CD14-positive monocyte (primary cell): ENCODE data around the gene ZNF479. TPM values are rescaled to one million over a fixed set of nuclear protein-coding genes. Genes with fewer than 3 reads are reported as not detected.
"Not testable (repeated sequence)": the region's sequence is repeated elsewhere in the genome, so short reads cannot be mapped to it uniquely, and the experiment has no call there.

ENCODE experiments used
- DNase-seq, 3 donors: peaks; one replicate each; pipeline ENCODE4 v3.0.0-alpha.2; 2011 to 2022
- H2AFZ ChIP-seq: 2 replicates; pipeline ENCODE4 v1.6.0; 2012; ENCODE audit warnings: mild to moderate bottlenecking, low read depth, low read length, inconsistent platforms; ENCODE audit not compliant: insufficient read depth, poor library complexity, severe bottlenecking
- H3K27ac ChIP-seq, 2 donors: 1 replicate in 1 of 2; 2 replicates in 1 of 2; pipeline ENCODE4 v1.5.1; 2012 to 2013; ENCODE audit warnings: low read length in 2 of 2, control low read depth in 1 of 2, inconsistent platforms in 1 of 2, low read depth in 1 of 2, mild to moderate bottlenecking in 1 of 2
- H3K27me3 ChIP-seq, 2 donors: one replicate each; pipeline versions ENCODE4 v1.6.0 to v1.6.1; 2011 to 2013; ENCODE audit warnings: low read length in 2 of 2; ENCODE audit not compliant: control insufficient read depth in 2 of 2, insufficient read depth in 2 of 2
- H3K36me3 ChIP-seq, 2 donors: replicated peaks in 1 of 2; 1 replicate in 1 of 2; 2 replicates in 1 of 2; pipeline versions ENCODE4 v1.5.1 to v1.6.1; 2012 to 2013; ENCODE audit warnings: low read length in 2 of 2, control low read depth in 1 of 2, inconsistent platforms in 1 of 2, mild to moderate bottlenecking in 1 of 2; ENCODE audit not compliant: insufficient read depth in 2 of 2, control insufficient read depth in 1 of 2
- H3K4me1 ChIP-seq, 2 donors: 1 replicate in 1 of 2; 2 replicates in 1 of 2; pipeline versions ENCODE4 v1.5.1 to v1.6.1; 2012 to 2013; ENCODE audit warnings: low read length in 2 of 2, control low read depth in 1 of 2, inconsistent platforms in 1 of 2, mild to moderate bottlenecking in 1 of 2, moderate library complexity in 1 of 2; ENCODE audit not compliant: insufficient read depth in 2 of 2, control insufficient read depth in 1 of 2
- H3K4me2 ChIP-seq: replicated peaks from 2 replicates; pipeline ENCODE3; 2012; ENCODE audit warnings: low read length, moderate library complexity, mild to moderate bottlenecking; ENCODE audit not compliant: poor library complexity, severe bottlenecking; ENCODE audit errors: extremely low read depth
- H3K4me3 ChIP-seq, 3 experiments: fragments of 200-600 bp in 1 of 3; sonication (generic) in 1 of 3; replicated peaks in 1 of 3; 1 replicate in 2 of 3; 2 replicates in 1 of 3; pipeline ENCODE4 v1.5.1; 2011 to 2013; ENCODE audit warnings: low read length in 3 of 3, mild to moderate bottlenecking in 3 of 3, control low read depth in 2 of 3, low read depth in 2 of 3, inconsistent platforms in 1 of 3, moderate library complexity in 1 of 3
- H3K79me2 ChIP-seq: 2 replicates; pipeline ENCODE4 v1.6.0; 2012; ENCODE audit warnings: mild to moderate bottlenecking, control low read depth, inconsistent platforms, low read length, moderate library complexity; ENCODE audit not compliant: insufficient read depth
- H3K9ac ChIP-seq: 2 replicates; pipeline ENCODE4 v1.6.0; 2017; ENCODE audit warnings: low read length, mild to moderate bottlenecking; ENCODE audit not compliant: insufficient read depth, poor library complexity, severe bottlenecking
- H3K9me3 ChIP-seq, 2 donors: replicated peaks in 1 of 2; 1 replicate in 1 of 2; 2 replicates in 1 of 2; pipeline versions ENCODE4 v1.5.1 to v1.6.1; 2012 to 2013; ENCODE audit warnings: low read length in 2 of 2, control low read depth in 1 of 2; ENCODE audit not compliant: control insufficient read depth in 1 of 2, insufficient read depth in 1 of 2
- H4K20me1 ChIP-seq: 2 replicates; pipeline ENCODE4 v1.6.0; 2012; ENCODE audit warnings: mild to moderate bottlenecking, low read length, control low read depth, moderate library complexity; ENCODE audit not compliant: insufficient read depth
- H3K27ac Mint-ChIP-seq, 7 donors: one replicate each; pipeline ENCODE4 v1.8.0; 2020; ENCODE audit warnings: mild to moderate bottlenecking in 7 of 7, mixed read lengths in 7 of 7, moderate library complexity in 6 of 7, inconsistent platforms in 2 of 7
- H3K27me3 Mint-ChIP-seq, 3 donors: one replicate each; pipeline ENCODE4 v1.8.0; 2021 to 2022; ENCODE audit warnings: low read depth in 3 of 3, mild to moderate bottlenecking in 3 of 3, mixed read lengths in 3 of 3, moderate library complexity in 3 of 3, inconsistent platforms in 1 of 3
- H3K36me3 Mint-ChIP-seq, 2 donors: one replicate each; pipeline ENCODE4 v1.8.0; 2020; ENCODE audit warnings: mixed read lengths in 2 of 2, inconsistent platforms in 1 of 2, mild to moderate bottlenecking in 1 of 2
- H3K4me1 Mint-ChIP-seq: one replicate; pipeline ENCODE4 v1.8.0; 2020; ENCODE audit warnings: mild to moderate bottlenecking, mixed read lengths
- H3K4me3 Mint-ChIP-seq, 2 donors: one replicate each; pipeline ENCODE4 v1.8.0; 2020; ENCODE audit warnings: mild to moderate bottlenecking in 2 of 2, mixed read lengths in 2 of 2, moderate library complexity in 1 of 2
- H3K9me3 Mint-ChIP-seq, 7 donors: one replicate each; pipeline ENCODE4 v1.8.0; 2020 to 2022; ENCODE audit warnings: mixed read lengths in 7 of 7, mild to moderate bottlenecking in 6 of 7, moderate library complexity in 6 of 7, inconsistent platforms in 2 of 7
- CTCF ChIP-seq: fragments of 200-600 bp; IDR thresholded peaks from one replicate; pipeline ENCODE4 v1.8.0; 2022; ENCODE audit warnings: antibody characterized with exemption, mild to moderate bottlenecking
- WGBS: methylation state at CpG from one replicate; pipeline ENCODE4 v1.1.5; 2013; ENCODE audit warnings: missing lambda C conversion rate; ENCODE audit not compliant: insufficient coverage; 5-methylcytosine and 5-hydroxymethylcytosine counted together
- intact Hi-C, 2 donors: fragments of 100-400 bp; cut with micrococcal nuclease; formaldehyde crosslinking; loops; one replicate each; pipeline versions ENCODE4 v1.15.0 to v1.15.1; 2023
- polyA minus RNA-seq: library from RNA; depleted of rRNA, polyadenylated mRNA; stranded (reverse); fragments of >200 nt; gene quantifications from 2 replicates; pipeline ENCODE4 v1.2.3, GENCODE V29; 2012
- polyA plus RNA-seq, 3 donors: library from polyadenylated mRNA; depleted of rRNA in 1 of 3; unstranded in 2 of 3; stranded (reverse) in 1 of 3; fragments of 300-500 nt in 2 of 3; fragments of >200 nt in 1 of 3; fragmentation: Illumina TruSeq in 2 of 3; gene quantifications; 1 replicate in 2 of 3; 2 replicates in 1 of 3; pipeline ENCODE4 v1.2.3, GENCODE V29; 2012 to 2021
- total RNA-seq, 12 experiments: library from RNA in 1 of 12; stranded (reverse) in 1 of 12; fragments of 120-200 nt in 1 of 12; gene quantifications; one replicate each; pipeline ENCODE4 v1.2.4 and lab custom pipeline; 2013 to 2026; ENCODE audit warnings: mixed read lengths in 6 of 12, inconsistent platforms in 1 of 12

Gene ZNF479
- total RNA-seq (2013) = not detected
- polyA plus RNA-seq = not detected
- not detected in 2 replicates for polyA minus RNA-seq
- 0 to 0.81 (median 0) reads per million in 11 experiments for total RNA-seq (lab: John Stamatoyannopoulos, UW)

- H3K9me3 ChIP-seq = peaks cover 58 to 73% of the 10 kb centered on the region in 2 donors
- H3K4me3 ChIP-seq, H3K27me3 Mint-ChIP-seq, intact Hi-C loops, H3K9ac ChIP-seq, H3K4me1 Mint-ChIP-seq, H3K79me2 ChIP-seq, DNase-seq, H3K27ac Mint-ChIP-seq, H3K4me3 Mint-ChIP-seq, H3K36me3 Mint-ChIP-seq, H2AFZ ChIP-seq, H3K27me3 ChIP-seq, H3K27ac ChIP-seq, H3K4me1 ChIP-seq, H3K36me3 ChIP-seq, H4K20me1 ChIP-seq, H3K4me2 ChIP-seq: not testable (repeated sequence)
- WGBS = 100% methylated on average over 1 of the region's 6 CpGs
- H3K9me3 Mint-ChIP-seq = peaks cover 16 to 65% (median 56%) of the 10 kb centered on the region in 7 donors
Measured at GRCh38 chr7:57132336-57132735, at the start of gene ZNF479. Gene ZNF479 (minus strand): TSS chr7:57132436. CDS start chr7:57132324, 112 bp downstream.

- H3K4me1 ChIP-seq = no peaks in the 10 kb centered on the region
- H3K27ac Mint-ChIP-seq = no peak overlapping the region
- no peaks in the 10 kb centered on the region for H3K36me3 ChIP-seq
- H3K9me3 Mint-ChIP-seq = peaks cover 33 to 64% (median 54%) of the 10 kb centered on the region in 7 donors
- intact Hi-C loops = no loop called here
- H3K9me3 ChIP-seq = peaks cover 49 to 62% of the 10 kb centered on the region in 2 donors
- H3K4me1 Mint-ChIP-seq = no peaks in the 10 kb centered on the region
- H3K79me2 ChIP-seq = no peaks in the 10 kb centered on the region
- H2AFZ ChIP-seq = no peak overlapping the region
- peak overlapping the region in 1 of 3 experiments; percentile 5 for H3K4me3 ChIP-seq
- no peak overlapping the region for H3K9ac ChIP-seq
- H4K20me1 ChIP-seq = no peaks in the 10 kb centered on the region
- H3K36me3 Mint-ChIP-seq = no peaks in the 10 kb centered on the region
- H3K27ac ChIP-seq = no peak overlapping the region
- no peak for DNase-seq
- TF ChIP-seq CTCF = no peak
- no peaks in the 10 kb centered on the region for H3K27me3 ChIP-seq
- no peak overlapping the region for H3K4me2 ChIP-seq
- WGBS = 66% methylated on average over 3 of the region's 4 CpGs
- no peak overlapping the region for H3K4me3 Mint-ChIP-seq
- peaks cover 0 to 2% (median 1%) of the 10 kb centered on the region in 3 donors for H3K27me3 Mint-ChIP-seq
Measured at GRCh38 chr7:57182031-57182430, 49.8 kb upstream of the ZNF479 start.
